Measurements from ENCODE around the gene PLA2G6.

The PLA2G6 gene

GRCh38 chr22:38097058-38097457, 84.6 kb downstream of the PLA2G6 start:
- no peak for TF ChIP-seq CTCF (IDR thresholded peaks at IDR 0.05; ENCODE audit: control insufficient read depth, extremely low read depth, insufficient read depth)
- H3K4me3 ChIP-seq (ENCODE audit: low read depth, low read length): no peak overlapping the region
- no peak for DNase-seq (ENCODE audit: low read depth)

- no peak overlapping the region for H3K4me3 ChIP-seq (ENCODE audit: low read depth, low read length)
- DNase-seq (ENCODE audit: low read depth): no peak
- TF ChIP-seq CTCF (IDR thresholded peaks at IDR 0.05; ENCODE audit: control insufficient read depth, extremely low read depth, insufficient read depth): no peak
These were observed 92.2 kb downstream of the PLA2G6 start for GRCh38 chr22:38089474-38089851.

- TF ChIP-seq CTCF (IDR thresholded peaks at IDR 0.05; ENCODE audit: control insufficient read depth, extremely low read depth, insufficient read depth): no peak
- no peak overlapping the region for H3K4me3 ChIP-seq (ENCODE audit: low read depth, low read length)
- no peak for DNase-seq (ENCODE audit: low read depth)
These were observed 92.8 kb downstream of the PLA2G6 start for GRCh38 chr22:38088629-38089473.

- no peak overlapping the region for H3K4me3 ChIP-seq (ENCODE audit: low read depth, low read length)
- no peak for TF ChIP-seq CTCF (IDR thresholded peaks at IDR 0.05; ENCODE audit: control insufficient read depth, extremely low read depth, insufficient read depth)
- no peak for DNase-seq (ENCODE audit: low read depth)
These were observed 93.8 kb downstream of the PLA2G6 start for GRCh38 chr22:38087855-38088254.

GRCh38 chr22:38086942-38087341, 94.7 kb downstream of the PLA2G6 start:
- H3K4me3 ChIP-seq (ENCODE audit: low read depth, low read length): no peak overlapping the region
- no peak for DNase-seq (ENCODE audit: low read depth)
- TF ChIP-seq CTCF (IDR thresholded peaks at IDR 0.05; ENCODE audit: control insufficient read depth, extremely low read depth, insufficient read depth): no peak

- DNase-seq (ENCODE audit: low read depth): no peak
These were observed 95.4 kb downstream of the PLA2G6 start for GRCh38 chr22:38086001-38086845.

More at GRCh38 chr22:38086001-38086845, 95.4 kb downstream of the PLA2G6 start:
- H3K4me3 ChIP-seq (ENCODE audit: low read depth, low read length): no peak overlapping the region
- TF ChIP-seq CTCF (IDR thresholded peaks at IDR 0.05; ENCODE audit: control insufficient read depth, extremely low read depth, insufficient read depth): no peak
